NT2/D1 (cell line): Measurements from ENCODE around the gene PMVK.

ENCODE experiments used
- SUZ12 ChIP-seq: IDR thresholded peaks from 2 replicates; pipeline ENCODE4 v1.6.1; 2011; ENCODE audit not compliant: insufficient read length, insufficient read depth; ENCODE audit errors: extremely low read depth
- YY1 ChIP-seq: IDR thresholded peaks from 2 replicates; pipeline ENCODE4 v1.6.1; 2011; ENCODE audit not compliant: insufficient read length, insufficient read depth
- ZNF274 ChIP-seq: IDR thresholded peaks from 2 replicates; pipeline ENCODE4 v1.6.1; 2011; ENCODE audit warnings: mild to moderate bottlenecking, low read depth, low read length

DNA sequence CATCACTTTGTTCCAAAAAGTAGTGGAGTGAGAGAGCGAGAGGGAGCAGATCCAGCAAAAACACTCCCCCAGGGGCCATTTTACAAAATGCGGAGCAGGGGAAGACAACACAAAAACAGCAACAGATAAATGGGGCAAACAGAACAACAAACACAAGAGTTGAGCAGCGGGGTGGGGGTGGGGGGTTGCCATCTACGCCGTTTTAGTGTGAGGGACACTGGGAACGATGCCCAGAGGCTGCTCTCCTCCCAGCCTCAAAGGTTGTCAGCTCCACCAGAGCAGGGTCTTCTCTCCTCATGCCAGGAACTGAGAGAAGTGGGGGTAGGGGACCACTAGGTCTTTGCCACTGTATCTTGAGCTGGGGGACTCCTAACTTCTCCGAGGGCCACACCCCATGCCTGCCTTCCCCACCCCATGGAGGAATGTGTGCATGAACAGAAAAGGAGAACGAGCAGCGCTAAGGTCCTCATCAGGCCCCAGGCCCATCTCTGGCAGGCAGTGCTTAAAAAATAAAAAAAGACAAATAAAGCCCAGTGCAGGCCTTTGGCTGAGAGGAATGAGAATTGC, 20.7 kb upstream of the PMVK start:
- no peak for TF ChIP-seq YY1
- no peak for TF ChIP-seq ZNF274
- TF ChIP-seq SUZ12 = no peak
